ENCODE results near the gene ELFN1. TPM values are rescaled to one million over a fixed set of nuclear protein-coding genes. Genes with fewer than 3 reads are reported as not detected.

The ELFN1 gene
- polyA plus RNA-seq, 1 of the 3 experiments (the other 2 are of a cell fraction): 0.05 TPM

DNA sequence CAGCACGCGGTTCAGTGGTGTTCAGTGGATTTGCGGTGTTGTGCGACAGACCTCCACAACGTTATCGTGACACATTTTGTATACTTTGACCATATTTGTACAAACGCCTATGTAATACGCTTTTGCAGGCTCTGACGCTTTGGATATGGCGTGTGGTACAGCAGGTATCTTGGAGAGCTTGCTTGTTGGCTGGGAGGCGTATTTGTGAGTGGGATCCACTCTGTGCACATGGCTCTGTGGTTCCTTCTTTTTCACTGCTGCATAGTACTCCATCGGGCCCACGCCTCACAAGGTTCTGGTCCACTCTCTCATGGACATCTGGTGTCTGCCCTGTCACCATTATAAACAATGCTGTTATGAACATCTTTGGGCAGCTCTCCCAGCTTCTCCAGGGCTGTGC is 53.2 kb downstream of the ELFN1 start (continued):
- TF ChIP-seq, protein P1, sequence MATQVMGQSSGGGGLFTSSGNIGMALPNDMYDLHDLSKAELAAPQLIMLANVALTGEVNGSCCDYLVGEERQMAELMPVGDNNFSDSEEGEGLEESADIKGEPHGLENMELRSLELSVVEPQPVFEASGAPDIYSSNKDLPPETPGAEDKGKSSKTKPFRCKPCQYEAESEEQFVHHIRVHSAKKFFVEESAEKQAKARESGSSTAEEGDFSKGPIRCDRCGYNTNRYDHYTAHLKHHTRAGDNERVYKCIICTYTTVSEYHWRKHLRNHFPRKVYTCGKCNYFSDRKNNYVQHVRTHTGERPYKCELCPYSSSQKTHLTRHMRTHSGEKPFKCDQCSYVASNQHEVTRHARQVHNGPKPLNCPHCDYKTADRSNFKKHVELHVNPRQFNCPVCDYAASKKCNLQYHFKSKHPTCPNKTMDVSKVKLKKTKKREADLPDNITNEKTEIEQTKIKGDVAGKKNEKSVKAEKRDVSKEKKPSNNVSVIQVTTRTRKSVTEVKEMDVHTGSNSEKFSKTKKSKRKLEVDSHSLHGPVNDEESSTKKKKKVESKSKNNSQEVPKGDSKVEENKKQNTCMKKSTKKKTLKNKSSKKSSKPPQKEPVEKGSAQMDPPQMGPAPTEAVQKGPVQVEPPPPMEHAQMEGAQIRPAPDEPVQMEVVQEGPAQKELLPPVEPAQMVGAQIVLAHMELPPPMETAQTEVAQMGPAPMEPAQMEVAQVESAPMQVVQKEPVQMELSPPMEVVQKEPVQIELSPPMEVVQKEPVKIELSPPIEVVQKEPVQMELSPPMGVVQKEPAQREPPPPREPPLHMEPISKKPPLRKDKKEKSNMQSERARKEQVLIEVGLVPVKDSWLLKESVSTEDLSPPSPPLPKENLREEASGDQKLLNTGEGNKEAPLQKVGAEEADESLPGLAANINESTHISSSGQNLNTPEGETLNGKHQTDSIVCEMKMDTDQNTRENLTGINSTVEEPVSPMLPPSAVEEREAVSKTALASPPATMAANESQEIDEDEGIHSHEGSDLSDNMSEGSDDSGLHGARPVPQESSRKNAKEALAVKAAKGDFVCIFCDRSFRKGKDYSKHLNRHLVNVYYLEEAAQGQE (IDR thresholded peaks at IDR 0.05; ENCODE audit: low read depth, low read length): no peak
- TF ChIP-seq FOXJ3 (CRISPR knock-in tag; IDR thresholded peaks at IDR 0.05): no peak

- POLR2A ChIA-PET: no interaction called here
- H3K27ac ChIP-seq (ENCODE audit: low read depth in 2 of 2, low read length in 1 of 2): no peak overlapping the region
- H3K4me3 ChIP-seq (ENCODE audit: low read depth in 2 of 2, low read length in 1 of 2): no peak overlapping the region
- H3K9ac ChIP-seq: no peak overlapping the region
- H3K9me3 ChIP-seq: no peaks in the 10 kb centered on the region
- no peaks in the 10 kb centered on the region for H3K79me2 ChIP-seq (ENCODE audit: insufficient read depth)
- H3F3A ChIP-seq (replicated peaks; ENCODE audit: insufficient read depth): no peaks in the 10 kb centered on the region
- no peak for TF ChIP-seq FOSL2 (IDR thresholded peaks at IDR 0.05; ENCODE audit: borderline replicate concordance, low read depth)
- no peak for TF ChIP-seq RXRA (IDR thresholded peaks at IDR 0.05; ENCODE audit: borderline replicate concordance, low read depth)
- no peak for TF ChIP-seq YY1 (IDR thresholded peaks at IDR 0.05; ENCODE audit: low read depth)
- no peak for TF ChIP-seq NFIC (IDR thresholded peaks at IDR 0.05; ENCODE audit: borderline replicate concordance)
- no peak for TF ChIP-seq FOXM1 (IDR thresholded peaks at IDR 0.05; ENCODE audit: low read depth)
- no peak for TF ChIP-seq ZBTB33 (IDR thresholded peaks at IDR 0.05; ENCODE audit: borderline replicate concordance, low read depth)
- TF ChIP-seq EP300 (IDR thresholded peaks at IDR 0.05; ENCODE audit: borderline replicate concordance in 1 of 2, low read depth in 1 of 2, low read length in 1 of 2): no peak
- no peak for TF ChIP-seq POLR2AphosphoS5 (IDR thresholded peaks at IDR 0.05; ENCODE audit: low read depth, low read length)
- no peak for TF ChIP-seq MXI1 (IDR thresholded peaks at IDR 0.05; ENCODE audit: low read depth, low read length)
- TF ChIP-seq, protein P1 (IDR thresholded peaks at IDR 0.05; ENCODE audit: low read depth, low read length): no peak
- no peak for TF ChIP-seq RFX5 (IDR thresholded peaks at IDR 0.05; ENCODE audit: low read length)
- TF ChIP-seq MEF2A (IDR thresholded peaks at IDR 0.05; ENCODE audit: borderline replicate concordance, low read depth): no peak
- TF ChIP-seq, protein P2, sequence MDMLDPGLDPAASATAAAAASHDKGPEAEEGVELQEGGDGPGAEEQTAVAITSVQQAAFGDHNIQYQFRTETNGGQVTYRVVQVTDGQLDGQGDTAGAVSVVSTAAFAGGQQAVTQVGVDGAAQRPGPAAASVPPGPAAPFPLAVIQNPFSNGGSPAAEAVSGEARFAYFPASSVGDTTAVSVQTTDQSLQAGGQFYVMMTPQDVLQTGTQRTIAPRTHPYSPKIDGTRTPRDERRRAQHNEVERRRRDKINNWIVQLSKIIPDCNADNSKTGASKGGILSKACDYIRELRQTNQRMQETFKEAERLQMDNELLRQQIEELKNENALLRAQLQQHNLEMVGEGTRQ (IDR thresholded peaks at IDR 0.05; ENCODE audit: borderline replicate concordance, low read depth, low read length): no peak
- no peak for TF ChIP-seq EZH2phosphoT487 (IDR thresholded peaks at IDR 0.05; ENCODE audit: borderline replicate concordance, low read depth)
- no peak for TF ChIP-seq RCOR1 (IDR thresholded peaks at IDR 0.05; ENCODE audit: low read length)
- TF ChIP-seq JUND (IDR thresholded peaks at IDR 0.05): no peak
- no peak for TF ChIP-seq TCF12 (IDR thresholded peaks at IDR 0.05)
- TF ChIP-seq IRF3 (IDR thresholded peaks at IDR 0.05; ENCODE audit: low read depth, low read length): no peak
- no peak for TF ChIP-seq FOXJ3 (CRISPR knock-in tag; IDR thresholded peaks at IDR 0.05)
- DNase-seq: no peak
- no peaks in the 10 kb centered on the region for H3K36me3 ChIP-seq (replicated peaks in 1 of 2; ENCODE audit: control insufficient read depth in 1 of 2, insufficient read depth in 2 of 2, low read length in 1 of 2)
- no peaks in the 10 kb centered on the region for H3K9me2 ChIP-seq
- no peaks in the 10 kb centered on the region for H4K20me1 ChIP-seq (ENCODE audit: insufficient read depth)
- no peak overlapping the region for H2AFZ ChIP-seq (ENCODE audit: low read depth)
- no peaks in the 10 kb centered on the region for H3K27me3 ChIP-seq (ENCODE audit: insufficient read depth)
- CTCF ChIA-PET: interaction anchor here (0.5 to 2.2 kb wide), 2 partner anchors 10 to 74 kb away, joined by 3 to 6 read pairs; no protein-coding TSS in a partner anchor
- 75% methylated on average over 21 of the region's 21 CpGs for WGBS (ENCODE audit: low lambda C conversion rate)
- no peak overlapping the region for H3K4me2 ChIP-seq
- peaks cover 0 to 15% of the 10 kb centered on the region in 2 experiments; a peak in 1 of 4 replicates for H3K4me1 ChIP-seq (ENCODE audit: control insufficient read depth in 1 of 2, insufficient read depth in 2 of 2, low read depth in 1 of 2, low read length in 1 of 2)
Measured at GRCh38 chr7:1724118-1724910, 54.2 kb downstream of the ELFN1 start.
